ENCODE measurements around the gene SLC6A7.
"Not testable (repeated sequence)": the region's sequence is repeated elsewhere in the genome, so short reads cannot be mapped to it uniquely, and the experiment has no call there.

Gene SLC6A7

GRCh38 chr5:150221471-150221870 is 31.6 kb downstream of the SLC6A7 start:
- no peak for DNase-seq

DNA sequence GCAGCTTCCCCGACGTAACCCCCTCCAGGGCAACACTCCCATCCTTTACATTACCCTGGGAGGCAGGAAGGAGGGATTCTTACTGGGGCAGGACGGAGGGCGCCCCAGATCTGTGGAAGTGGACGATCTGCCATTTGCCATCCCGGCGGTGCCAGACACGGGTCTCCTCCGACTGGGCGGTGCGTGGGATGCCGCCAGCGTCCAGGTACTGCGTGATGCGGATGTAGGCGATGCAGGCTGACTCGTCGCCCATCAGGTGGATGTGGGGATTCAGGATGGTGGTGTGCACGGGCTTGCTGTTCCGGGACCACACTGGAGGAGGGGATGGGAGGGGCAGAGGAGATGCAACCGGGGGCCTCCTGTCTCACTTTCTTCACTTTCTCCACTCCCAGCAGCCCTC is 33.0 kb downstream of the SLC6A7 start:
- no peak for DNase-seq

- DNase-seq = no peak
These were observed 33.6 kb downstream of the SLC6A7 start for GRCh38 chr5:150223474-150223873.

GRCh38 chr5:150224483-150225027 is 34.7 kb downstream of the SLC6A7 start:
- no peak for DNase-seq

DNA sequence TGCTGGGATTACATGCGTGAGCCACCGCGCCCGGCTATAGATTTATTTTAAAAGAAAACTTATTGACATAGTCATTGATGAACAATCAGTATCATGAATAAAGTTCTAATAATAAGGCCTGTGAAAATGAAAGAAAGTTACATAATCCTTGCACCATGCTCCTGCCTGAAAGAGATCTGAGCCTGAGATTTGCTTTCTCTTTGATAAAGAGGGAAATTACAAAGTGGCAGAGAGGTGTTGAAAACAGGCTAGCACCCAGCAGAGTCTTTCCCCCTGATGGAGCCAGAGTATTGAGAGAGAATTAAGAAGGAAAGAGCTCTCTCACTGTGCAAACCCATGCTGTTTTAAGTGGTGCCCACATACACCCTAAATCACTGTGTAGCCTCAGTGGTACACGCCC is 37.2 kb downstream of the SLC6A7 start:
- no peak for DNase-seq

DNA sequence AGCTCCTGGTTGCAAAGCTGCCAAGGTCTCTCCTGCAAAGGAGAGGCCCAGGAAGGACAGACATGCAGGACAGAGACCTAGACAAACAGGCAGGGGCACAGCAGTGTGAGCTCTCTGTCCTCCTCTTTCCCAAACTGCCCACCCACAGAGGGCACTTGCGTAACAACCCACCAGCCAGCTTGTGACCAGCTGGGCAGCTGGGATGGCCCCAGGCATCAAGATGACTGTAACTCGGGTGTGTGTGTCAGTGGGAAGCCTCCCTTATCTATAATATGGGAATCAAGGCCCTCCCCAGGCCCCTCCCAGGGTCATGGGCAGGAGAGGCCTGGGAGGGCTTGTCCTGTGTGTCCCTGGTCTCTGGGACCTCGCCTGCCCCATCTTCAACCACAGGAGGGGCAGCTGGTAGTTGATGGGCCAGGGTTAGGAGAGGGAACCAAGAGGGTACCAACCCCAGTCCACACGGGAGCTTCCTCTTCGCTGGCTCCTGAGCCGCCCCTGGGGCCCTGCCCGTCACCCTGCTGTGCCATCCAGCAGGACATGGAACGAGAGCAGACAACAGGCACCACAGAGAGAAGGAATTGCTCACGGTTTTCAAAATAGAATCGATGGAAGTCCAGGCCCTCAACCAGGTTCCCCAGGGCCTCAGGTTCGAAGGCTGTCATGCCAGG is 37.9 kb downstream of the SLC6A7 start:
- no peak for DNase-seq

- no peak for DNase-seq
These were observed 39.7 kb downstream of the SLC6A7 start for GRCh38 chr5:150229571-150229970.

DNA sequence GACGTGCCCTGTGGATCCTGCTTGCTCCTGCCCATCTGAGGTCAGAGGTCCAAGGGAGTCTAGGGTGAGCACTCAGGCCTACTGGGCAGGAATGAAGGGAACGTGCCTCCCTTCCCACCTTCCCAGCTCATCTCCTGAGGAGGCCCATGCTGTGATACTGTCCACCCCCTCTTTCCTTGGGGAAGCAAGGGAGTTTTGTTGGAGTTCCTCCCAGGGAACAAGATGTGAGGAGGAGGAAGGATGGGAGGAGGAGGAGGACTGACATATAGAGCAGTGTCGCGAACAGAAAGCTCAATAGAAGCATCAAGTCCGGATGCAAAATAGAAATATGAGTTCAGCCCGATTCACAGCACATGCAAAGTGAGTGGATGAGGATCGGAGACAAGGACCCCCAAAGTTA is 41.0 kb downstream of the SLC6A7 start:
- no peak for DNase-seq

DNA sequence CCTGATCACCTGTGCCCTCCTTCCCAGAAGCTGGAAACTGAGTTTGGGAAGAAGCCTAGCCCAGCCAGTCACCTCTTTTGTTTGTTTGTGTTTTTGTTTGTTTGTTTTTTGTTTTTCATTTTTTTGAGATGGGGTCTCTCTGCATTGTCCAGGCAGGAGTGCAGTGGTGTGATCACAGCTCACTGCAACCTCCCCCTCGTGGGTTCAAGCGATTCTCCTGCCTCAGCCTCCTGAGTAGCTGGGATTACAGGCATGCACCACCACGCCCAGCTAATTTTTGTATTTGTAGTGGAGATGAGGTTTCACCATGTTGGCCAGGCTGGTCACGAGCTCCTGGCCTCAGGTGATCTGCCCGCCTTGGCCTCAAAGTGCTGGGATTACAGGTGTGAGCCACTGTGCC is 43.8 kb downstream of the SLC6A7 start:
- DNase-seq = not testable (repeated sequence)

DNA sequence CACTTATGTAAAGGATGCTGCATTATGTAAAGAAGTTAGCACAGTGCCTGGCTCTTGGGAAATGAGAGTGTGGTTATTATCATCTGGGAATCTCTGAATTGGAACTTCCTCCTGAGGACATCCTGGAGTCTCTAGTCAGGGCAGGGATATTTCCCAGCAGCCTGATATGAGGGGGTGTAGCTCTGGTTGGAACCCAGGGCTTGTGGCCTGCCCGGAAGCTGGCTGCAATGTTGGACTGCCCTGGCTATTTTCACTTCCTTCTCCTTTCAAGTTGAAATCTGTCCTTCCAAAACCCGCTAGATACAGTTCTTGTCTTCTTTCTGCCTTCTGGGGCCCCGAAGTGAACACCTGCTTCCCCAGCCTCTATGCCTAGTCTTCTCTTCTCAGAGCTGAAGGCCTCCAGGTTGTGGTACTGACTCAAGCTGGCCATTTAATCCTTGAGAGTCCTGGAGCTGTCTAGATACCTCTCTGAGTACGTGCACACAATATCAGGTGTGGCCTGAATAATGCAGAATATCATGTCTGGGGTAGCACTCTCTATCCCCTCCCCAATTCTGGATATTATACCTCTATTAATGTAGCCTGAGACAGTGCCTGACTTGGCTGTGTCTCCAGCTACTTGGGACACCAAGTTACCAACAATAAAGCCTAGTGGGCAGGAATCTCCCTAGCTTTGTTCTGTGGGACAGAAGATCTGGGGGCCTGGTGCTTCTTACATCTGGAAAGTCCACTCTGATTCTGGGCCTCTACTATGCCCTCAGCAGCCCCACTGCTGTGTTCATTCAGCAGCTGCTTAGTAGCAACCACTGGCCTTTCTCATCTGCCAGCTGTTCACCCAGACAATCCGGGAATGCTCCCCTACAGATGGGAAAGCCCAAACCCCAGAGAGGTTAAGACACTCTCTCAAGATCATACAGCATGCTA is 45.0 kb downstream of the SLC6A7 start:
- no peak for DNase-seq

GRCh38 chr5:150235500-150235854 is 45.6 kb downstream of the SLC6A7 start:
- DNase-seq = no peak

GRCh38 chr5:150236313-150236712 is 46.5 kb downstream of the SLC6A7 start:
- no peak for DNase-seq

DNA sequence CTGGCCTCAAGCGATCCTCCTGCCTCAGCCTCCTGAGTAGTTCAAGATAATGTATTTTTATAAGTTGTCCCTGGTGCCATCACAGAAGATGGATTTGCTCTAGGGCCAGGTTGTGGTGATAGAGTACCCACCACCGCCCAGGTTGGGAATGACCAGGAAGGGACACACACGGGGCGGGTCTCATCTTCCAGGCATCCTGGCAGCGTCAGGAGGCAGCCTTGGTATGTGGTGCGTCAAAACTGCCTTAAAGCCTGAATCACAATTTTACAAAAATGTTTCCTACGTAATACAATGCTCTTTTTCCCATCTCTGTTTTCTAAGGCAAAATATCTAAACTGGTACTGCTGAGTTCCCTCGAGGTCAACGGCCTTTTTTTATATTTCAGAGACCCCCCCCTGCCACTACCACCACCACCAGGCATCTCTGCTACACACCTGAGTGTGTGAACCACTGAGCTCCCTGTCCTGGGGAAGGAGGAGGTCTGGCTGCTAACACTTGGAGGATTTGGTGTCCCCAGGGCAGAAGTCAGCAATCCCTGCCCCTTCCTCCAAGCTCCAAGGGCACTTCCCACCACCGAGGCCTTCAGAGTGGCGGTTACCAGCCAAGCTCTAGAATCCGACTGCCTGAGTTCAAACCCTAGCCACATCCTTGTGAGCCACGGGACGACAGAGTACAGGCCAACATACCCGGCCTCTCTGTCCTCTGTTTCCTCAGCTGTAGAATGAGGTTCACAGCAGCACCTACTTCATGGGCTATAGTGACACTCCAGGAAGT is 47.3 kb downstream of the SLC6A7 start:
- DNase-seq = no peak

GRCh38 chr5:150238646-150239045 is 48.8 kb downstream of the SLC6A7 start:
- no peak for DNase-seq

DNA sequence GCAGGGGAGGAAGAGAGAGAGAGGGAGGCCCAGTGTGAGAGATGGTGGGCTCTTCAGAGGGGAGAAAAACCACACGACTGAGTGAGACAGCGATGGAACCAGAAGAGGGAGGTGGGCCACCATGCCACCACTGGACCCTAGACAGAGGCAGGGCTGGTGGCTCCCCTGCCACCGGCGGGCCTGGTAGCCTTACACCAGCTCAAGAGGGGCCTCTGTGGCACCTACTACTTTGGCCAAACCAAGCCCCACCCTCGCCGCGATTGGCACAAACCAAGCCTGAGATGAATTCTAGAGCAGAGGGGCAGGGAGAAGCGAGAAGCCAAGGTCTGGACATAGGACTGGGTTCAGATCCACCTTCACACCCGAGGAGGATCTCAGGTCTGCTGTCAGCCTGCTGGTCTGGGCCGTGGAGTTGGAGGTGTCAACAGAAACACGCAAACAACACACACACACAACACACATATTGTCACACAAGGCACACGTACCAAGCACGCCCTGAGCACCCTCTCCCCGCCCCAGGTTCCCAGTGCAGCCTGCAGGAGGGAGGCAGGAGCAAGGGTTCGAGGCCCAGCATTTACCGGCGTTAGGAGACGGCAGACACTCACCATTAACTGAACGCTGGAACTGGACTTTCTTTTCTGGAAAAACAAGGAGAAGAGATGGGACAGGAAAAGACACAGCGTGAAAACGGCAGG is 49.4 kb downstream of the SLC6A7 start:
- DNase-seq = no peak

DNA sequence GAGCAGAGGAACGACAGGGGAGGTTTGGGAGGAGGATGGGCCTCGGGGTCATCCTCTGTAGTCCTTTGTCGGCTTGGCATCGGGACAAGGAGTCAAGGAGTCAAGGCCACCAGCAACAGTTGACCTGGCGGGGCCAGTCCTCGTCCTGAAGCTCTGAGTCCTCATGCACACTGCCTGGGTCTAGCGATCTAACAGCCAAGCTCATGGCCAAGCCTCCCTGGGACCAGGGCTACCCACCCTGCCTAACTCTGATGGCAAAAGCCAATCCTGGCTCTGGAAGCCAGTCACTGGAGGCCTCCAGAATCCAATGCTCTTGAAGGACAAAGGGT is 49.9 kb downstream of the SLC6A7 start:
- no peak for DNase-seq

DNA sequence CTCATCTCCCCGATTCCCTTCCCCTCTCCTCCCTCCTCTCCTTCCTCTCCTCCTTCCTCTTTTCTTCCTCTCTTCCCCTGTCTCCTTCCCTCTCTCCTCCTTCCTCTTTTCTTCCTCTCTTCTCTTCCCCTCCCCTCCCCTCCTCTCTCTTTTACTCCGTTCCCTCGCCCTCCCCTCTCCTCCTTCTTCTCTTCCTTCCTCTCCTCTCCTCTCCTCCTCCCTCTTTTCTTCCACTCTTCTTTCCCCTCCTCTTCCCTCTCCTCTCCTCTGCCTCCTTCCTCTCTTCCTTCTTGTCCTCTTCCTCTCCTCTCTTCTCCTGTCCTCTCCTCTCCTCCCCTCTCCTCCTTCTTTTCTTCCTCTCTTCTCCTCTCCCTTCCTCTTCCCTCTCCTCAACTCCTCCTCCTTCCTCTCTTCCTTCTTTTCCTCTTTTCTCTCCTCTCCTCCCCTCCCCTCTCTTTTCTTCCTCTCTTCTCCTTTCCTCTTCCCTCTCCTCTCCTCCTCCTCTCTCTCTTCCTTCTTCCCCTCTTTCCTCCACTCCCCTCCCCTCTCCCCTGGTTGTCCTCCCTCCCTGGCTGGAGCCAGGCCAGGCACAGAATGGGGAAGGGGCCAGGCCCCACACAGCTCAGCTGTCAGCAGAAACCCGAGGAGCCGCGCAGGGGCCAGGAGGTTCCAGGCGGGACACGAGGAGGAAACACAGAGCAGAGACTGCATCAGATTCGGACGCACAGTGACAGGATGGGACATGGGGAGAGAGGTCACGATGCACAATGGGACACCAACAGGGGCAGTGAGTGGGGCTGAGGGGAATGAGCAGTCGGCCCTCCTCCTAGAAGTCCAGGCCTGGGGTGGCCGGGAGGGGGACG is 51.7 kb downstream of the SLC6A7 start:
- peak; percentile 69 for DNase-seq

DNA sequence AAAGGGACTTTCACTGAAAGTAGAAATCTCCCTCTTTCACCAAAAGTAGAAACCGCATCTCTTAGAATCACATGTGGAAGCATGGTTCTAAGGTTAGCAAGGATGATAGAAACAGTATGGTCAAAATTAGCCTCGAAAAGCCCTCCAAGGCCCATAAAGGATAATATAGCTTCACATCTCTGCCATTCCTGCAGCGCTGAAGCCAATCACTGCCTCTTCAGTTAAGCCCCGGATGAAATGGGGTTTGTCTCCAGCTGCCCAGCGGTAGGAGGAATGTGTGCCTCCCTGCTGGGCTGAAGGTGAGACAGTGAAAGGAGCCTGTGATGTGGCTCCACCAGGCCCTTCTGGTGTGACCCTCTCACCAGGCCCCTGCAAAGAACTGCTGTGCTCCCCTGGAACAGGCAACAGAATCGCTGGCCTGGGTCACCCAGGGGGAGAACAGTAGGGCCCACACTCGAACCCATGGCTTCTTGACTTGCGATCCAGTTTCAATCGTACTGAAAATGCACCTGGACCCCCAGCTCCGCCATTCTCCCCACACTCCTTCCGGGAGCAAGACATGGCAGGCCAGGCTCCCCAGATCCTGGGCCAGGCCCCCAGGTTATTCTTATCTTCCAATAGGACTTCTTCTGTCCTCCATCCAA is 52.5 kb downstream of the SLC6A7 start:
- no peak for DNase-seq

DNA sequence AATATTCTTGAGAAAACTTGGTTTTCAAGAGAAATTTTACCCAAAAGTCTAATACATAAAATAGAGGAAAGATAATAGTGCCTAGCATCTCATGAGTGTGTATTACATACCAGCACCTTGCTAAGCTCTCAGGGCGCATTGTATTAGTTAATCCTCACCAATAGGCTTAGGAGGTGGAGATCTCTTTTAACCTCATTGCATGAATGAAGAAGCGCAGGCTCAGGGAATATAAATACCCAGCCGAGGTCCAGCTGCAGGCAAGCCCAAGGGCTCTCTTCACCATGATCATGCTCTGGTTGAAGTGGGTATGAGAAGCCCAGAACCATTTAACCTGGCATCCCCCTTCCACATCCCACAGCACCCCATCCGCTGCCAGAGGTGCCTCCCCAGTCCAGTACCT is 53.7 kb downstream of the SLC6A7 start:
- no peak for DNase-seq

DNA sequence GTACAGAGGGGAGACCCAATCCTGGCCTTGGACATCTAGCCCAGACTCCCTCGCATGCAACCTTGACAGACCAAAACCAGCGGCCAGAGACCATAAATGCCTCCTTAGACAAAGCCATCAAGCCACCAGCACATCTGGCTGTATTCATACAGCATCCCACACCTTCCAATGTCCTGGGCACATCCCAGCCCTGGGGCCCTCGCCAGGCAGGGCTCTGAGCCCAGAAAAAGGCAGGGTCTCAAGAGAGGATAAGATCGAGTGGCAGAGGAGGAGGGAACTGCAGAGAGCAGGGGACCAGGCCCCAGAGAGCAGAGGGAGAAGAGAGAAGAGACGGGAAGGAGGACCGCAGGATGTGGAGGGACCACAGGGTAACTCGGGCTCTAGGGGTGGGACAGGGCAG is 54.3 kb downstream of the SLC6A7 start:
- DNase-seq = no peak

GRCh38 chr5:150245111-150245789 is 55.4 kb downstream of the SLC6A7 start:
- DNase-seq = peak; percentile 71
